Measurements from ENCODE around the gene LRPAP1.

LRPAP1 gene

GRCh38 chr4:3485011-3485791 lies 47.0 kb downstream of the LRPAP1 start:
- DNase-seq (ENCODE audit: low spot score): no peak

DNA sequence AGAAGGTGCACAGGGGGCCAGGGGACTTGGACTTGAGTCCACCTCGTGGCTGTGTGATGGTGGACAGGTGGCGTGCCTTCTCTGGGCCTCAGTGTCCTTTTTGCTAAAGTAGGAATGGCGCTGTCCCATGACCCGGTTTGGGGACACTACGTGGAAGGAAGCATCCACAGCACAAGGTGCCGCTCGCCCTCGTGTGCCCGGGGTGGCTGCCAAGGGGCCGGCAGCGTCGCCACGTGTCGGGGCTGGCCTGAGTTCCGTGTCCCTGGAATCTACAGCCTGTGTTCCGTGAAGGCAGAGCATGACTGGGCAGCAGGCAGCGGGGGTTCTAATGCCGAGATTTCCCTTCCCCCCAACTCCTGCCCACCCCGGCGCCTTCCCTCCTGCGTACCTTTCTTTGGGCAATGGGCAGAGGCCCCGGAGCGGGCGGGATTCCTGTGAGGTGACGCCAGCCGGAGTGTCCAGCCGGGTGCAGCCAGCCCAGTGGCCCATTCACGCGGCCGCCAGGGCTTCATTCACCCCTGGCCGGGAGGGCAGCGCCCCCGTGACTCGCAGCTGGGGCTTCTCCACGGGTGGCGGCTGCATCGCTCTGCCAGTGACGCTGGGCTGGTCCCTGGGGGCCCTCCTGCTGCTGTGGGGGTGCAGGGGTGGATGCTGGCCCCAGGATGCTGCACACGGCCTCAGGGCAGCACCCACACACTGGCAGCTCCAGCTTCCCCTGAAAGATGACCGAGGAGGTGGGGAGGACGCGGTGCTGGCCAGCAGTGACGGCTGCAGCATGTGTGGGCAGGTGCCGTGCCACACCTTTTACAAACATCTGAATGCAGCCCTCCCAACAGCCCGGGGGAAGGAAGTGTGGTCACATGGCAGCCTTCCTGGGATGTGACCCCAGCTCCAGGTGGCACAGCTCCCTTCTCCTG lies 47.9 kb downstream of the LRPAP1 start:
- peak; percentile 30 for DNase-seq (ENCODE audit: low spot score)

DNA sequence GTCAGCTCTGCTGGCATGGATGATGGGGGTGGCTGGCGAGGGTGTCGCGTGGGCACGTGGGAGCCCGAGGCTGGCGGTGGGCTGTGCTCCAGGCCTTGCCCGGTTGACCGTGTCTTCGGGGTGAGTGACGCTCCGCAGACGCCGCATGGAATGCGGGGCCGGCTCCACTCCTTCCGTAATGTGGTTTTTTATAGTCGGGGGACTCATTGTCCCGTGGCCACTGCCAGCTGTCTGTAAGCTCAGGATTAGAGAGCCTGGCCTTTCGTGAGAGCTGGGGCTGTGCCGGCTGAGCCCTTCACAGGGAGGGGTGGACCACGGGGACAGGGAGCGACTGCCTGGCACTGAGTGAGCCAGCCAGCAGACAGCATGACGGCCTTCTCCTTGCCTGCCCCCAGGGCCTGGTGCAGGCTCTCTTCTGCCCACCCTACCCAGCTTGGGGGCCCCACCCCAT lies 48.7 kb downstream of the LRPAP1 start:
- DNase-seq (ENCODE audit: low spot score): peak; percentile 86

DNA sequence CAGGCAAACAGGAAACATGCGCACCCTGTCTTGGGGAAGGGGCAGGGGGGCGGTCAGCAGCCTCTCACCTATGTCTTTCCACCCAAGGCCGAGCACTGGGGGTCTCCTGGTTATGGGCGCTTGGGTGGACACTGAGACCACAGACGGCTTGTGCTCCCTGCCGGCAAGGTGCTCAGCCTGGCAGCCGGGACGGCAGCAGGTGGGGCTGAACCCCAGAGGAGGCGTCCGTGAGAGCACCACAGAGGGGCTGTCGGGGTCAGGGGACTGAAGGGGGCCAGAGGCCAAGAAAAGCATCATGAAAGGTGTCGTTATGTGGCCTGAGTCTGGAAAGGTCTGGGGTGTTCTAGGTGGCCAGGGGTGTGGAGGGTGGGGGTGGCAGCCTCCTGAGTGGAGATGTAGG lies 49.5 kb downstream of the LRPAP1 start:
- DNase-seq (ENCODE audit: low spot score): no peak

DNA sequence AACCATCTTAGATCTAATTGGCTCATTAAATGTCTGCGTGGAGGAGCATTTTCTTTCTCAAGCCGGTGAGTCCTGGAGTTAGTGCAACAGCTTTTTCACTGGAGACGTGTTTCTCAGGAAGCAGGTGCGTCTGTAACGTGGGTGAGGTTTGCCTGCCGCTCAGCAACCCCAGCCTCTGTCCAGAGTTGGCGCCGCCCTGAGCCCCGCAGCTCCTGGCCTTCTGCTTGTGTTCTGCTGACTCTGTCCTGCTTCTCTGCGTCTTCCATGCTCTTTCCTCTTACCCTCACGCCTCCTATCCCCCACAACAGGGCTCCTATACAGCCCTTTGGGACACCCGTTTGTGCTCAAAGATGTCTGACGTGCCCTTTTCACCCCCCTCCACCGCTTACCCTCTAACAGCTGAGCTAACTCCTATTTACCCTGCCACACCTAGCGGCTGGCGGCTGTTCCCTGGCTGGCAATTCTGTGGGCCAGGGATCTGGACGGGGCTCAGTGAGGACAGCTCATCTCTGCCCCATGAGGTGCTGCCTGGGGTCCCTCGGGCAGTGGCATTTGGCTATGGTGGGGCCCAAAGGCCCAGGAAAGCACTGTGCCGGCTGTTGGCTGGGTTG lies 50.3 kb downstream of the LRPAP1 start:
- no peak for DNase-seq (ENCODE audit: low spot score)

GRCh38 chr4:3481113-3481531 lies 51.1 kb downstream of the LRPAP1 start:
- DNase-seq (ENCODE audit: low spot score): no peak

GRCh38 chr4:3480528-3481112 lies 51.6 kb downstream of the LRPAP1 start:
- peak; percentile 90 for DNase-seq (ENCODE audit: low spot score)

DNA sequence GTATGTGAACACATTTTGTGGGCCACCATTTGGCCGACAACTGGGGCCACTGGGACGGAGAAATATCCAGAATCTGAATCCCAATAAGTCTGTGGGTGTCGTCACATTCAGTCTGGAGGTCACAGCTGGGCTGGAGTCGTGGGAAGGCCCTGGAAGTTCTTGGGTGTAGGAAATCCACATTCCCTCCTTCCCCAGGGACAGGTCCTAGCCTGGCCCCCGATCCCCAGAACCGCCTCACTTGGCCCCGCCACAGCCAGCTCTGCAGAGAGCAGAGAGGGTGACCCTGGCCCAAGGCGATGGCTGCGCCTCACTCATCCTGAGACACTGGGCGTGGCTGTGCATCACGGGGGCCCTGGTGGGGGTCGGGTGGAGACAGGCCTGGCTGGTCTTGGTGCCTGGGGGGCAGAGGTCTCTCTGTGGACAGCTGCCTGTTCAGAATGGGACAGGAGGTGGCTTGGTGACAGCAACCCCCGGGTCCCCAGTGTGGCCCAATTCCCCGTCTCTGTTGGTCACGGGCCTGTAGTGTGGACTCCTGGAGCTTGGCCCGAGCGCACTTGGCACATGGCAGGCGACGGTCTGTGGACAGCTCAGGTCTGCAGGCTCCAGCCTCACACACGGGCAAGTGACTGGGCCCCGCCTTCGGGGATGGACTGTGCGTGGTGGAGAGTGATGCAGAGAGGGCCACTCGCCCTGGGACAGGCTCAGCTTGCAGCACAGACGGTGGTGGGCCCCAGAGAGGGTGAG lies 52.7 kb downstream of the LRPAP1 start:
- no peak for DNase-seq (ENCODE audit: low spot score)

GRCh38 chr4:3478446-3479357 lies 53.5 kb downstream of the LRPAP1 start:
- DNase-seq (ENCODE audit: low spot score): no peak

DNA sequence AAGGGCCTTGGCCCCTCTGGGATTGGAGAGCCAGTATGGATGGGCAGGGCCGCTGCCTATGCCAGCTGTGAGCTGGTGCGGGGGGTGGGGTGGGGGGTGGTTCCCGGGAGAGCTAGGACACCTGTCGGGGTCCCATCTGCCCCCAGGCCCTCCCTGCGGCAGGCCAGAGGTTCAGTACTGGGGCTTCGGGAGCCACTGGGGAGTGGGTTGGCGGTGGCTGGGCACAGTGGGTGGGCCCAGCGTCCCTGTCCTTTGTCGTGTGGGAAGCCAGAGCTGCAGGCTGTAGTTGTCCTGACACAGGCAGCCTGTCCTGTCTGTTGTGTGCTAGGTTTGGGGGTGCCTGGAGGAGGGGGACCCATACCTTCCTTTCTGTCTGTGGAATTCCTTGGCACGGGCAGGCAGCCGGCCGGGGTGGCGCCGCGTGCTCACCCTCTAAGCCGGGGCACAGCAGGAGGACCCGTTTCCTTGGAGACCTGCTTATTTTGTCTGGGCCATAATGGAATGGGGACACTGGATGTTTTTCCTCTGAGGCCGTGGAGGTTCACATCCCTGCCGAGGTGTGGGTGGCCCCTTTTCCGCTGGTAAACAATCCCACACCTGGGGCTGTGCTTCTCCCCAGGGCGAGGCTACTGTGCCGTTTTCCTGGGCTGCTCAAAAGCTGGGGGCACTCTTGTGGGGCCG lies 54.3 kb downstream of the LRPAP1 start:
- DNase-seq (ENCODE audit: low spot score): no peak

DNA sequence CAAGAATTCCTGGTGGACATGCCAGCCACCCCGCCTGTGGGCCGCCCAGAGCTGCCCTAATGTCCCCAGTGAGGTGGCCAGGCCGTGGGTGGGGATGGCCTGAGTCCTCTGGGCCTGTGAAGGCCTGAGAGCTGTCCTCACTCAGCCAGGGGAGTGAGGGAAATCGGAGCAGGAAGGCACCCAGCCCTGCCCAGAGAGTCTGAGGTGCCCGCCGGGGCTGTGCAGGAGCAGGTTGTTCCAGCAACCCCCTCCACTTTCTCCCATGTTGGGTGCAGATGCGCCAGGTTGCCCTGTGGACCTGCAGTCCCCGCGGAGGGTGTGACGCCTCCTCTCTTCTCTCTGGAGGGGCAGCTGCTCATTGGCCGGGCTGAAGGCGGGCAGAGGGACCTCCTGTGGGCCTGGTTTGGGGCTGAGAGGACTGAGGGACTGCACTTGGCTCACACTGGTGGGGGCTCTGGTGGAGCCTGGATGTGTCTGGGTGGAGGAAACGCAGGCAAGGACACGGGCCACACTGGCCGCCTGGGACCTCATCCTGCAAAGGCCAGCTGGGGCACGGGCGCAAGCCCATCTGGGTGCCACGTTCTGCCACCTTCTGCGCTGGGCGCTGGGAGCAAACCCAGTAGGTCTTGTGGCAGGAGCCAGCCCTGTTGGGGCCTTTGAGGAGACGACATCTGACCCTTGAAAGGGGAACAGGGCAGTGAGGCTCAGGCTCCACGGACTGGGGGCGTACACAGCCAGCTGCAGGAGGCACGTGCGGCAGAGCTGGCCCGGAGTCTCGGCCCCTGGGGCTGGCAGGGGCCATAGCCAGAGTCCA lies 55.1 kb downstream of the LRPAP1 start:
- DNase-seq (ENCODE audit: low spot score): no peak

DNA sequence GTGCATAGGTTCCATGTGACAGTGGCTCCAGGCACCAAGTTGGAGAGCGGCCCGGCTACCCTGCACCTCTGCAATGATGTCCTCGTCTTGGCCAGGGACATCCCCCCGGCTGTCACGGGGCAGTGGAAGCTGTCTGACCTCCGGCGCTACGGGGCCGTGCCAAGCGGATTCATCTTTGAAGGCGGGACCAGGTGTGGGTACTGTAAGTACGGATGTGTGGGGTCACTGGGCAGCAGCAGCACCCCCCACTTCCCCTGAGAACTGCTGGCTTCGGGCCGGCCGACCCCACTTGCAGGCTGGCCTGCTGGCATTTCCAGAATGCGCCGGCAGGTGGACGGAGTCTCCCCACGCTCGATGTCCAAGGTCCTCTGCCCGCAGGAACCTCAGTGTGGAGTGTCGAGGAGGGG lies 55.9 kb downstream of the LRPAP1 start:
- no peak for DNase-seq (ENCODE audit: low spot score)

GRCh38 chr4:3475713-3476260 lies 56.4 kb downstream of the LRPAP1 start:
- DNase-seq (ENCODE audit: low spot score): no peak

- no peak for DNase-seq (ENCODE audit: low spot score)
Measured at GRCh38 chr4:3475041-3475712, 57.0 kb downstream of the LRPAP1 start.

- no peak for DNase-seq (ENCODE audit: low spot score)
Measured at GRCh38 chr4:3473996-3474765, 58.0 kb downstream of the LRPAP1 start.

GRCh38 chr4:3473181-3473950 lies 58.9 kb downstream of the LRPAP1 start:
- no peak for DNase-seq (ENCODE audit: low spot score)
